GM12878 (cell line): ENCODE results near the gene PLOD2. TPM values are rescaled to one million over a fixed set of nuclear protein-coding genes. Genes with fewer than 3 reads are reported as not detected.

ENCODE experiments used
- ATAC-seq: fragments of 200-7000 bp; cut with Tn5 transposase; 3 replicates; pipeline ENCODE4 v1.9.1; 2020; ENCODE audit warnings: mild to moderate bottlenecking, moderate library complexity
- BruUV-seq: library from RNA; stranded (reverse); fragments of 400-500 nt; replicated peaks from 2 replicates; lab custom pipeline; 2021; lab: Mats Ljungman, UMichigan
- CTCF ChIA-PET: fragments of 300-600 bp; sonication (Branson Sonifier 250); formaldehyde crosslinking; extraction: SDS; loops from one replicate; lab custom pipeline; 2021; ENCODE audit warnings: inconsistent platforms; lab: Yijun Ruan, JAX
- POLR2A ChIA-PET: fragments of 350-600 bp; formaldehyde crosslinking; extraction: SDS; loops from one replicate; lab custom pipeline; 2021; ENCODE audit warnings: inconsistent platforms; lab: Charles Lee
- RAD21 ChIA-PET: fragments of 300-600 bp; sonication (Branson Sonifier 250); formaldehyde crosslinking; loops from one replicate; lab custom pipeline; 2023; ENCODE audit warnings: antibody characterized with exemption; ENCODE audit not compliant: unreplicated experiment; lab: Charles Lee
- SMC1A ChIA-PET: fragments of 300-600 bp; sonication (Branson Sonifier 250); formaldehyde crosslinking; loops from one replicate; lab custom pipeline; 2023; ENCODE audit not compliant: unreplicated experiment, uncharacterized antibody; lab: Charles Lee
- DNase-seq: peaks from one replicate; pipeline ENCODE4 v3.0.0-alpha.2; 2011; ENCODE audit warnings: low read depth, low spot score
- FAIRE-seq: peaks from 3 replicates; lab custom pipeline; 2011; peaks lifted over from hg19 to GRCh38; lab: Jason Lieb, UNC
- H2AFZ ChIP-seq: 2 replicates; pipeline ENCODE4 v1.6.0; 2011; ENCODE audit warnings: low read depth, low read length, control low read depth; ENCODE audit not compliant: control insufficient read depth
- H3K27ac ChIP-seq: 2 replicates; pipeline ENCODE4 v1.5.1; 2011; ENCODE audit warnings: control low read depth; ENCODE audit not compliant: control insufficient read depth, insufficient read depth
- H3K27me3 ChIP-seq, 2 experiments: replicated peaks in 1 of 2; 2 replicates each; pipeline versions ENCODE4 v1.6.0 to v1.6.1; 2011; ENCODE audit warnings: low read length in 1 of 2; ENCODE audit not compliant: control insufficient read depth in 2 of 2, insufficient read depth in 2 of 2
- H3K36me3 ChIP-seq, 2 experiments: 2 replicates each; pipeline ENCODE4 v1.5.1; 2011; ENCODE audit warnings: low read length in 1 of 2; ENCODE audit not compliant: control insufficient read depth in 2 of 2, insufficient read depth in 2 of 2
- H3K4me1 ChIP-seq: 2 replicates; pipeline ENCODE4 v1.6.1; 2011; ENCODE audit warnings: mild to moderate bottlenecking, low read length, moderate library complexity, mixed read lengths; ENCODE audit not compliant: control insufficient read depth, insufficient read depth
- H3K4me2 ChIP-seq: 2 replicates; pipeline ENCODE4 v1.6.0; 2011; ENCODE audit warnings: control low read depth; ENCODE audit not compliant: control insufficient read depth, insufficient read depth
- H3K4me3 ChIP-seq: fragments of 200-600 bp; sonication (generic); 2 replicates; pipeline ENCODE4 v1.5.1; 2016
- H3K79me2 ChIP-seq: 2 replicates; pipeline ENCODE4 v1.6.0; 2011; ENCODE audit warnings: low read length; ENCODE audit not compliant: control insufficient read depth, insufficient read depth
- H3K9ac ChIP-seq: 2 replicates; pipeline ENCODE4 v1.8.0; 2011; ENCODE audit warnings: low read length, control low read depth, mixed read lengths; ENCODE audit not compliant: control insufficient read depth, insufficient read depth
- H3K9me3 ChIP-seq: replicated peaks from 3 replicates; pipeline ENCODE4 v1.5.1; 2011; ENCODE audit warnings: mild to moderate bottlenecking, low read length; ENCODE audit not compliant: control insufficient read depth, insufficient read depth
- H4K20me1 ChIP-seq: 2 replicates; pipeline ENCODE4 v1.6.0; 2011; ENCODE audit not compliant: control insufficient read depth, insufficient read depth
- ASH2L ChIP-seq: fragments of 300-600, 200-600 bp; sonication (generic); IDR thresholded peaks from 2 replicates; pipeline ENCODE4 v1.6.1; 2017; ENCODE audit warnings: low read depth, mild to moderate bottlenecking, borderline replicate concordance
- CEBPB ChIP-seq, 2 experiments: fragments of 150-350 bp in 1 of 2; IDR thresholded peaks; 2 replicates each; pipeline ENCODE4 v1.6.1; 2012 to 2014; ENCODE audit warnings: low read depth in 2 of 2, low read length in 2 of 2, borderline replicate concordance in 1 of 2, inconsistent platforms in 1 of 2
- ESRRA ChIP-seq: IDR thresholded peaks from 2 replicates; pipeline ENCODE4 v1.6.1; 2012; ENCODE audit warnings: mild to moderate bottlenecking, low read length, improper control_type of control experiment
- GABPA ChIP-seq: IDR thresholded peaks from 2 replicates; pipeline ENCODE4 v1.6.1; 2014; ENCODE audit warnings: antibody characterized with exemption, low read depth, mild to moderate bottlenecking, inconsistent platforms
- IKZF2 ChIP-seq, 2 experiments: fragments of 450-650 bp; IDR thresholded peaks; 2 replicates each; pipeline ENCODE4 v1.6.1; 2017; ENCODE audit warnings: mild to moderate bottlenecking in 2 of 2, moderate library complexity in 2 of 2
- LARP7 ChIP-seq: fragments of 450-650 bp; IDR thresholded peaks from 2 replicates; pipeline ENCODE4 v1.6.1; 2017; ENCODE audit warnings: mild to moderate bottlenecking
- NFYB ChIP-seq: IDR thresholded peaks from 2 replicates; pipeline ENCODE4 v1.6.1; 2011; ENCODE audit warnings: low read depth, mild to moderate bottlenecking, low read length, improper control_type of control experiment, moderate library complexity; ENCODE audit not compliant: insufficient read depth
- NR2C1 ChIP-seq: fragments of 450-650 bp; IDR thresholded peaks from 2 replicates; pipeline ENCODE4 v1.6.1; 2017; ENCODE audit warnings: antibody characterized with exemption, mild to moderate bottlenecking, moderate library complexity
- RAD51 ChIP-seq: fragments of 450-650 bp; IDR thresholded peaks from 2 replicates; pipeline ENCODE4 v1.6.1; 2016; ENCODE audit warnings: moderate library complexity, mild to moderate bottlenecking, inconsistent platforms
- YBX1 ChIP-seq: fragments of 450-650 bp; IDR thresholded peaks from 2 replicates; pipeline ENCODE4 v1.6.1; 2016; ENCODE audit warnings: antibody characterized with exemption
- ZNF217 ChIP-seq: fragments of 450-650 bp; IDR thresholded peaks from 2 replicates; pipeline ENCODE4 v1.6.1; 2017; ENCODE audit warnings: antibody characterized with exemption, mild to moderate bottlenecking
- ZNF622 ChIP-seq: fragments of 450-650 bp; IDR thresholded peaks from 2 replicates; pipeline ENCODE4 v1.6.1; 2017; ENCODE audit warnings: mild to moderate bottlenecking, inconsistent platforms
- WGBS: methylation state at CpG from one replicate; pipeline ENCODE4 v1.1.6; 2016; ENCODE audit warnings: low lambda C conversion rate; ENCODE audit not compliant: insufficient replicate concordance, insufficient coverage; ENCODE audit errors: missing lambda C conversion rate; 5-methylcytosine and 5-hydroxymethylcytosine counted together
- in situ Hi-C: fragments of 300-500 bp; cut with MboI; formaldehyde crosslinking; loops from 9 replicates; pipeline ENCODE4 v1.14.3; 2018; ENCODE audit warnings: mixed read lengths
- intact Hi-C: fragments of 100-400 bp; cut with micrococcal nuclease; formaldehyde crosslinking; loops from one replicate; pipeline ENCODE4 v1.14.2; 2022; ENCODE audit not compliant: unreplicated experiment
- polyA plus RNA-seq, 11 experiments: library from polyadenylated mRNA; depleted of rRNA in 4 of 11; unstranded in 6 of 11; stranded (reverse) in 5 of 11; fragments of >200 nt; fragmentation: Nextera tagmentation in 4 of 11; fragmentation: Illumina TruSeq in 1 of 11; extraction: Ambion mirVana in 4 of 11; extraction: Trizol in 1 of 11; gene quantifications; 1 replicate in 1 of 11; 2 replicates in 10 of 11; pipeline versions ENCODE4 v1.2.1 to v1.2.3, GENCODE V29; 2011 to 2016; ENCODE audit warnings: inconsistent platforms in 2 of 11, missing spikeins in 2 of 11, low read depth in 1 of 11
- total RNA-seq, 4 experiments: library from RNA; depleted of rRNA in 3 of 4; stranded (reverse); fragments of >200 nt in 3 of 4; fragmentation: Illumina TruSeq in 1 of 4; extraction: Trizol in 1 of 4; gene quantifications; 2 replicates each; pipeline versions ENCODE4 v1.2.1 to v1.2.3, GENCODE V29; 2013 to 2021
- TF ChIP-seq, protein P1 (sequence below): IDR thresholded peaks from 2 replicates; pipeline ENCODE4 v1.6.1; 2012; ENCODE audit warnings: improper control_type of control experiment, low read depth, low read length; ENCODE audit not compliant: insufficient replicate concordance
- TF ChIP-seq, protein P2 (sequence below): IDR thresholded peaks from 2 replicates; pipeline ENCODE4 v1.6.1; 2011; ENCODE audit warnings: borderline replicate concordance, low read depth, mild to moderate bottlenecking, moderate library complexity, mixed read lengths, low read length; ENCODE audit not compliant: insufficient read depth; ENCODE audit errors: extremely low read length
- TF ChIP-seq, protein P3 (sequence below): fragments of 450-650 bp; IDR thresholded peaks from 2 replicates; pipeline ENCODE4 v1.6.1; 2016; ENCODE audit warnings: mild to moderate bottlenecking
- TF ChIP-seq, protein P4 (sequence below): IDR thresholded peaks from 2 replicates; pipeline ENCODE4 v1.6.1; 2011; ENCODE audit warnings: low read depth, mild to moderate bottlenecking, low read length, moderate library complexity, borderline replicate concordance; ENCODE audit errors: extremely low read depth

Gene PLOD2
- total and polyA plus RNA-seq, 10 of the 15 experiments (the other 5 are each of a cell fraction or from before 2014, with no cell fraction given) = 0.03 to 0.56 (median 0.33) TPM; not detected in 4

DNA sequence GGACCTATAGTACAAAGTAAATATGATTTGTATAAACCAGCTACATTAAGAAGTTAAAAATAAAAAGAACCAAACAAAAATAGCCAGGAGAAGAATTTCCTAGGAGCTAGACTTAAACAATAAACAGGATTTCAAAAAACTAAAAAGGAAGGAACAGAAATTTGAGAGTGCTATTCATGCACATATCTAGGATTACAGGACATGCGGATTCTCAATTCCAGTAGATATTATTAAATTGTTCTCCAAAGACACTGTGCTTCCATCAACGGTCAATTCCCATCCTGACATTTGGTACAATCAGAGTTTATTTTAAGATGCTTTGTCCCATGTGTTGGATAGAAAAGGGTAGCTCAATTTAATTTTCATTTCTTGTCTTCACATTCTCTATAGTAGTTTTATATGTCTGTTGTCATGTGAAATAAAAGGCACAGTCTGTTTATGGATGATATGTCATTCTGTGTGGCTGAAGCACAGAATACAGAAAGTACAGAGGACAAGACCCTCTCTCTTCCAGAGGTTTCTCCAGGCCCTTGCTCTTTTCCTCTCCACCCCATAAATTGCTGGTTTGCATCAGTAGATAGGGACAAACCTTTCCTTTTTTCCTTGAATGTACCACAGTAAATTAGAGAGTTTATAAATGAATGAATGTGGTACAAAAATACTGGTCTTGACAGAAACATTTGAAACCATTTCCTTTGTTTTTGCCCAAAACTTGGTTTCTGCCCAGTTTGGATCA, 3.5 kb downstream of the PLOD2 start:
- Histone ChIP-seq H3K9ac (no peak overlapping the region), H3K79me2 (no peaks in the 10 kb centered on the region)
- CTCF ChIA-PET = interaction anchor here (0.7 to 1.3 kb wide), 2 partner anchors 16 to 32 kb away, joined by 3 to 4 read pairs; no protein-coding TSS in a partner anchor
- no peak for TF ChIP-seq CEBPB (IDR thresholded peaks at IDR 0.05; ENCODE audit: borderline replicate concordance in 1 of 2, low read depth in 2 of 2, low read length in 2 of 2)
- no peak for TF ChIP-seq GABPA
- TF ChIP-seq ZNF622 = no peak
- TF ChIP-seq ASH2L = no peak
- no peak for TF ChIP-seq YBX1
- TF ChIP-seq ESRRA = no peak
- TF ChIP-seq, protein P1, sequence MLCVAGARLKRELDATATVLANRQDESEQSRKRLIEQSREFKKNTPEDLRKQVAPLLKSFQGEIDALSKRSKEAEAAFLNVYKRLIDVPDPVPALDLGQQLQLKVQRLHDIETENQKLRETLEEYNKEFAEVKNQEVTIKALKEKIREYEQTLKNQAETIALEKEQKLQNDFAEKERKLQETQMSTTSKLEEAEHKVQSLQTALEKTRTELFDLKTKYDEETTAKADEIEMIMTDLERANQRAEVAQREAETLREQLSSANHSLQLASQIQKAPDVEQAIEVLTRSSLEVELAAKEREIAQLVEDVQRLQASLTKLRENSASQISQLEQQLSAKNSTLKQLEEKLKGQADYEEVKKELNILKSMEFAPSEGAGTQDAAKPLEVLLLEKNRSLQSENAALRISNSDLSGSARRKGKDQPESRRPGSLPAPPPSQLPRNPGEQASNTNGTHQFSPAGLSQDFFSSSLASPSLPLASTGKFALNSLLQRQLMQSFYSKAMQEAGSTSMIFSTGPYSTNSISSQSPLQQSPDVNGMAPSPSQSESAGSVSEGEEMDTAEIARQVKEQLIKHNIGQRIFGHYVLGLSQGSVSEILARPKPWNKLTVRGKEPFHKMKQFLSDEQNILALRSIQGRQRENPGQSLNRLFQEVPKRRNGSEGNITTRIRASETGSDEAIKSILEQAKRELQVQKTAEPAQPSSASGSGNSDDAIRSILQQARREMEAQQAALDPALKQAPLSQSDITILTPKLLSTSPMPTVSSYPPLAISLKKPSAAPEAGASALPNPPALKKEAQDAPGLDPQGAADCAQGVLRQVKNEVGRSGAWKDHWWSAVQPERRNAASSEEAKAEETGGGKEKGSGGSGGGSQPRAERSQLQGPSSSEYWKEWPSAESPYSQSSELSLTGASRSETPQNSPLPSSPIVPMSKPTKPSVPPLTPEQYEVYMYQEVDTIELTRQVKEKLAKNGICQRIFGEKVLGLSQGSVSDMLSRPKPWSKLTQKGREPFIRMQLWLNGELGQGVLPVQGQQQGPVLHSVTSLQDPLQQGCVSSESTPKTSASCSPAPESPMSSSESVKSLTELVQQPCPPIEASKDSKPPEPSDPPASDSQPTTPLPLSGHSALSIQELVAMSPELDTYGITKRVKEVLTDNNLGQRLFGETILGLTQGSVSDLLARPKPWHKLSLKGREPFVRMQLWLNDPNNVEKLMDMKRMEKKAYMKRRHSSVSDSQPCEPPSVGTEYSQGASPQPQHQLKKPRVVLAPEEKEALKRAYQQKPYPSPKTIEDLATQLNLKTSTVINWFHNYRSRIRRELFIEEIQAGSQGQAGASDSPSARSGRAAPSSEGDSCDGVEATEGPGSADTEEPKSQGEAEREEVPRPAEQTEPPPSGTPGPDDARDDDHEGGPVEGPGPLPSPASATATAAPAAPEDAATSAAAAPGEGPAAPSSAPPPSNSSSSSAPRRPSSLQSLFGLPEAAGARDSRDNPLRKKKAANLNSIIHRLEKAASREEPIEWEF = no peak
- TF ChIP-seq NR2C1 = no peak
- no peak for TF ChIP-seq RAD51
- no peak for TF ChIP-seq IKZF2 (IDR thresholded peaks at IDR 0.05)
- no peak for TF ChIP-seq LARP7
- TF ChIP-seq NFYB = no peak
- TF ChIP-seq, protein P2, sequence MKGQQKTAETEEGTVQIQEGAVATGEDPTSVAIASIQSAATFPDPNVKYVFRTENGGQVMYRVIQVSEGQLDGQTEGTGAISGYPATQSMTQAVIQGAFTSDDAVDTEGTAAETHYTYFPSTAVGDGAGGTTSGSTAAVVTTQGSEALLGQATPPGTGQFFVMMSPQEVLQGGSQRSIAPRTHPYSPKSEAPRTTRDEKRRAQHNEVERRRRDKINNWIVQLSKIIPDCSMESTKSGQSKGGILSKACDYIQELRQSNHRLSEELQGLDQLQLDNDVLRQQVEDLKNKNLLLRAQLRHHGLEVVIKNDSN = no peak
- TF ChIP-seq, protein P3, sequence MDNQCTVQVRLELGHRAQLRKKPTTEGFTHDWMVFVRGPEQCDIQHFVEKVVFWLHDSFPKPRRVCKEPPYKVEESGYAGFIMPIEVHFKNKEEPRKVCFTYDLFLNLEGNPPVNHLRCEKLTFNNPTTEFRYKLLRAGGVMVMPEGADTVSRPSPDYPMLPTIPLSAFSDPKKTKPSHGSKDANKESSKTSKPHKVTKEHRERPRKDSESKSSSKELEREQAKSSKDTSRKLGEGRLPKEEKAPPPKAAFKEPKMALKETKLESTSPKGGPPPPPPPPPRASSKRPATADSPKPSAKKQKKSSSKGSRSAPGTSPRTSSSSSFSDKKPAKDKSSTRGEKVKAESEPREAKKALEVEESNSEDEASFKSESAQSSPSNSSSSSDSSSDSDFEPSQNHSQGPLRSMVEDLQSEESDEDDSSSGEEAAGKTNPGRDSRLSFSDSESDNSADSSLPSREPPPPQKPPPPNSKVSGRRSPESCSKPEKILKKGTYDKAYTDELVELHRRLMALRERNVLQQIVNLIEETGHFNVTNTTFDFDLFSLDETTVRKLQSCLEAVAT = no peak
- no peak for TF ChIP-seq ZNF217
- TF ChIP-seq, protein P4, sequence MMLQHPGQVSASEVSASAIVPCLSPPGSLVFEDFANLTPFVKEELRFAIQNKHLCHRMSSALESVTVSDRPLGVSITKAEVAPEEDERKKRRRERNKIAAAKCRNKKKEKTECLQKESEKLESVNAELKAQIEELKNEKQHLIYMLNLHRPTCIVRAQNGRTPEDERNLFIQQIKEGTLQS = no peak

More for the DNA sequence above, 3.5 kb downstream of the PLOD2 start:
- no peak overlapping the region for H3K4me2 ChIP-seq
- FAIRE-seq = no peak
- peaks cover 5 to 11% of the 10 kb centered on the region in 2 experiments for H3K27me3 ChIP-seq
- intact Hi-C loops (no loop called here), in situ Hi-C loops (no loop called here)
- H3K4me3 ChIP-seq = no peak overlapping the region
- no peak overlapping the region for H2AFZ ChIP-seq
- H3K9me3 ChIP-seq = no peaks in the 10 kb centered on the region
- SMC1A ChIA-PET = no interaction called here
- POLR2A ChIA-PET = no interaction called here
- no peaks in the 10 kb centered on the region for H3K4me1 ChIP-seq
- no peak for ATAC-seq
- no TSS peak for BruUV-seq
- 48% methylated on average over 2 of the region's 2 CpGs for WGBS
- RAD21 ChIA-PET = no interaction called here
- DNase-seq = no peak
- no peak overlapping the region for H3K27ac ChIP-seq
- no peaks in the 10 kb centered on the region for H3K36me3 ChIP-seq
- H4K20me1 ChIP-seq = no peaks in the 10 kb centered on the region
